HepG2 (cell line): ENCODE results near the gene NECTIN2. TPM values are rescaled to one million over a fixed set of nuclear protein-coding genes. Genes with fewer than 3 reads are reported as not detected.

ENCODE experiments used
- DMTF1 ChIP-seq: sonication (generic); formaldehyde crosslinking; IDR thresholded peaks from 2 replicates; pipeline ENCODE4 v1.4.0; 2020; ENCODE audit warnings: mild to moderate bottlenecking, missing genetic modification reagents
- HMGXB4 ChIP-seq, 2 experiments: sonication (generic) in 1 of 2; formaldehyde crosslinking in 1 of 2; IDR thresholded peaks; 2 replicates each; pipeline versions ENCODE4 v1.4.0 to v1.6.1; 2018 to 2020; ENCODE audit warnings: missing genetic modification reagents in 2 of 2, borderline replicate concordance in 1 of 2, low read depth in 1 of 2, mild to moderate bottlenecking in 1 of 2, missing biosample characterization in 1 of 2
- IKZF1 ChIP-seq: fragments of 450-650 bp; IDR thresholded peaks from 2 replicates; pipeline ENCODE4 v1.7.1; 2016
- MXI1 ChIP-seq: IDR thresholded peaks from 3 replicates; pipeline ENCODE4 v1.6.1; 2012; ENCODE audit warnings: low read depth, low read length, inconsistent platforms, borderline replicate concordance
- NAIF1 ChIP-seq: sonication (generic); formaldehyde crosslinking; IDR thresholded peaks from 2 replicates; pipeline ENCODE4 v1.5.0; 2020; ENCODE audit warnings: mild to moderate bottlenecking, missing genetic modification reagents, borderline replicate concordance
- RCOR2 ChIP-seq: IDR thresholded peaks from 2 replicates; pipeline ENCODE4 v1.6.1; 2016; ENCODE audit warnings: missing biosample characterization, missing genetic modification reagents
- SRF ChIP-seq: IDR thresholded peaks from 2 replicates; pipeline ENCODE4 v1.6.1; 2011; ENCODE audit warnings: mild to moderate bottlenecking, low read depth, low read length, moderate library complexity
- TAF1 ChIP-seq: sonication (generic); formaldehyde crosslinking; IDR thresholded peaks from 2 replicates; pipeline ENCODE4 v1.4.0; 2020; ENCODE audit warnings: missing genetic modification reagents
- TOPORS ChIP-seq: sonication (generic); formaldehyde crosslinking; IDR thresholded peaks from 2 replicates; pipeline ENCODE4 v1.8.0; 2023; ENCODE audit warnings: mild to moderate bottlenecking, missing genetic modification reagents
- ZNF30 ChIP-seq: sonication (generic); formaldehyde crosslinking; IDR thresholded peaks from 2 replicates; pipeline ENCODE4 v1.5.0; 2020; ENCODE audit warnings: mild to moderate bottlenecking, missing genetic modification reagents
- ZNF570 ChIP-seq: sonication (generic); formaldehyde crosslinking; IDR thresholded peaks from 2 replicates; pipeline ENCODE4 v1.4.0; 2020; ENCODE audit warnings: mild to moderate bottlenecking, missing genetic modification reagents, borderline replicate concordance
- ZNF576 ChIP-seq: sonication (generic); formaldehyde crosslinking; IDR thresholded peaks from 2 replicates; pipeline ENCODE4 v1.4.0; 2020; ENCODE audit warnings: mild to moderate bottlenecking, missing genetic modification reagents
- ZNF709 ChIP-seq: sonication (generic); formaldehyde crosslinking; IDR thresholded peaks from 2 replicates; pipeline ENCODE4 v1.5.0; 2020; ENCODE audit warnings: mild to moderate bottlenecking, missing genetic modification reagents
- ZNF878 ChIP-seq: sonication (generic); formaldehyde crosslinking; IDR thresholded peaks from 2 replicates; pipeline ENCODE4 v1.8.1; 2023; ENCODE audit warnings: mild to moderate bottlenecking, missing genetic modification reagents, moderate library complexity
- ZSCAN12 ChIP-seq: sonication (generic); formaldehyde crosslinking; IDR thresholded peaks from 2 replicates; pipeline ENCODE4 v1.9.0; 2021; ENCODE audit warnings: mild to moderate bottlenecking, missing genetic modification reagents
- polyA plus RNA-seq, 8 experiments: library from polyadenylated mRNA; depleted of rRNA in 3 of 8; stranded (reverse) in 7 of 8; unstranded in 1 of 8; fragments of >200 nt; fragmentation: Illumina TruSeq in 4 of 8; extraction: Trizol in 4 of 8; gene quantifications; 2 replicates each; pipeline versions ENCODE4 v1.2.1 to v1.2.3, GENCODE V29; 2011 to 2016; ENCODE audit warnings: low read depth in 4 of 8, missing spikeins in 1 of 8, mixed read lengths in 1 of 8; ENCODE audit not compliant: insufficient read depth in 1 of 8
- total RNA-seq, 5 experiments: library from RNA; depleted of rRNA; stranded (reverse); fragments of >200 nt; fragmentation: Illumina TruSeq; extraction: Trizol; gene quantifications; 2 replicates each; pipeline ENCODE4 v1.2.3, GENCODE V29; 2016; ENCODE audit warnings: low read depth in 1 of 5
- TF ChIP-seq, protein P1 (sequence below): IDR thresholded peaks from 2 replicates; pipeline ENCODE4 v1.4.0; 2020; ENCODE audit warnings: mild to moderate bottlenecking, missing genetic modification reagents
- TF ChIP-seq, protein P2 (sequence below): IDR thresholded peaks from 2 replicates; pipeline ENCODE4 v1.6.1; 2016; ENCODE audit warnings: mild to moderate bottlenecking, missing biosample characterization, missing genetic modification reagents
- TF ChIP-seq, protein P3 (sequence below): sonication (generic); formaldehyde crosslinking; IDR thresholded peaks from 2 replicates; pipeline ENCODE4 v1.4.0; 2020; ENCODE audit warnings: missing genetic modification reagents

The NECTIN2 gene
- total and polyA plus RNA-seq, 2 of the 13 experiments (the other 11 are each of a cell fraction or from before 2014, with no cell fraction given): 75.4 to 114 TPM

DNA sequence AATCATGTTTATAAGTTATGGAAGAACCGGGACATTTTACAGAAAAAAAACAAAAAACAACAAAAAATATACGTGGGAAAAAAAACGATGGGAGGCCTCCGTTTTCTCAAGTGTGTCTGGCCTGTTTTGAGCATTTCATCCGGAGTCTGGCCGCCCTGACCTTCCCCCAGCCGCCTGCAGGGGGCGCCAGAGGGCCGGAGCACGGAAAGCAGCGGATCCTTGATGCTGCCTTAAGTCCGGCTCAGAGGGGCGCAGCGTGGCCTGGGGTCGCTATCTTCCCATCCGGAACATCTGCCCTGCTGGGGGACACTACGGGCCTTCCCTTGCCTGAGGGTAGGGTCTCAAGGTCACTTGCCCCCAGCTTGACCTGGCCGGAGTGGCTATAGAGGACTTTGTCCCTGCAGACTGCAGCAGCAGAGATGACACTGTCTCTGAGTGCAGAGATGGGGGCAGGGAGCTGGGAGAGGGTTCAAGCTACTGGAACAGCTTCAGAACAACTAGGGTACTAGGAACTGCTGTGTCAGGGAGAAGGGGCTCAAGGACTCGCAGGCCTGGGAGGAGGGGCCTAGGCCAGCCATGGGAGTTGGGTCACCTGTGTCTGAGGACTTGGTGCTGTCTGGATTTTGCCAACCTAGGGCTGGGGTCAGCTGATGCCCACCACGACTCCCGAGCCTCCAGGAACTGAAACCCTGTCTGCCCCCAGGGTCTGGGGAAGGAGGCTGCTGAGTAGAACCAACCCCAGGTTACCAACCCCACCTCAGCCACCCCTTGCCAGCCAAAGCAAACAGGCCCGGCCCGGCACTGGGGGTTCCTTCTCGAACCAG is 57.7 kb downstream of the NECTIN2 start (continued):
- TF ChIP-seq, protein P1, sequence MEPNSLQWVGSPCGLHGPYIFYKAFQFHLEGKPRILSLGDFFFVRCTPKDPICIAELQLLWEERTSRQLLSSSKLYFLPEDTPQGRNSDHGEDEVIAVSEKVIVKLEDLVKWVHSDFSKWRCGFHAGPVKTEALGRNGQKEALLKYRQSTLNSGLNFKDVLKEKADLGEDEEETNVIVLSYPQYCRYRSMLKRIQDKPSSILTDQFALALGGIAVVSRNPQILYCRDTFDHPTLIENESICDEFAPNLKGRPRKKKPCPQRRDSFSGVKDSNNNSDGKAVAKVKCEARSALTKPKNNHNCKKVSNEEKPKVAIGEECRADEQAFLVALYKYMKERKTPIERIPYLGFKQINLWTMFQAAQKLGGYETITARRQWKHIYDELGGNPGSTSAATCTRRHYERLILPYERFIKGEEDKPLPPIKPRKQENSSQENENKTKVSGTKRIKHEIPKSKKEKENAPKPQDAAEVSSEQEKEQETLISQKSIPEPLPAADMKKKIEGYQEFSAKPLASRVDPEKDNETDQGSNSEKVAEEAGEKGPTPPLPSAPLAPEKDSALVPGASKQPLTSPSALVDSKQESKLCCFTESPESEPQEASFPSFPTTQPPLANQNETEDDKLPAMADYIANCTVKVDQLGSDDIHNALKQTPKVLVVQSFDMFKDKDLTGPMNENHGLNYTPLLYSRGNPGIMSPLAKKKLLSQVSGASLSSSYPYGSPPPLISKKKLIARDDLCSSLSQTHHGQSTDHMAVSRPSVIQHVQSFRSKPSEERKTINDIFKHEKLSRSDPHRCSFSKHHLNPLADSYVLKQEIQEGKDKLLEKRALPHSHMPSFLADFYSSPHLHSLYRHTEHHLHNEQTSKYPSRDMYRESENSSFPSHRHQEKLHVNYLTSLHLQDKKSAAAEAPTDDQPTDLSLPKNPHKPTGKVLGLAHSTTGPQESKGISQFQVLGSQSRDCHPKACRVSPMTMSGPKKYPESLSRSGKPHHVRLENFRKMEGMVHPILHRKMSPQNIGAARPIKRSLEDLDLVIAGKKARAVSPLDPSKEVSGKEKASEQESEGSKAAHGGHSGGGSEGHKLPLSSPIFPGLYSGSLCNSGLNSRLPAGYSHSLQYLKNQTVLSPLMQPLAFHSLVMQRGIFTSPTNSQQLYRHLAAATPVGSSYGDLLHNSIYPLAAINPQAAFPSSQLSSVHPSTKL (CRISPR knock-in tag): peak; percentile 82
- TF ChIP-seq, protein P2, sequence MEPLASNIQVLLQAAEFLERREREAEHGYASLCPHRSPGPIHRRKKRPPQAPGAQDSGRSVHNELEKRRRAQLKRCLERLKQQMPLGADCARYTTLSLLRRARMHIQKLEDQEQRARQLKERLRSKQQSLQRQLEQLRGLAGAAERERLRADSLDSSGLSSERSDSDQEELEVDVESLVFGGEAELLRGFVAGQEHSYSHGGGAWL: no peak; the same call in 1 of the 2 replicates
- no peak for TF ChIP-seq ZNF576 (CRISPR knock-in tag)
- TF ChIP-seq IKZF1: no peak
- peak; percentile 54; the same call in 1 of the 3 replicates for TF ChIP-seq MXI1
- peak; percentile 39 to 80; a peak in 3 of 4 replicates for TF ChIP-seq HMGXB4 (CRISPR knock-in tag; IDR thresholded peaks at IDR 0.05; ENCODE audit: borderline replicate concordance in 1 of 2, low read depth in 1 of 2)
- no peak for TF ChIP-seq TAF1 (CRISPR knock-in tag)
- TF ChIP-seq ZSCAN12: no peak
- no peak for TF ChIP-seq ZNF709 (CRISPR knock-in tag)
- TF ChIP-seq ZNF30 (CRISPR knock-in tag): no peak
- TF ChIP-seq RCOR2: 0 out of 2 replicates have a peak, but pooled peaks have one; percentile 34
- no peak for TF ChIP-seq DMTF1
- TF ChIP-seq, protein P3, sequence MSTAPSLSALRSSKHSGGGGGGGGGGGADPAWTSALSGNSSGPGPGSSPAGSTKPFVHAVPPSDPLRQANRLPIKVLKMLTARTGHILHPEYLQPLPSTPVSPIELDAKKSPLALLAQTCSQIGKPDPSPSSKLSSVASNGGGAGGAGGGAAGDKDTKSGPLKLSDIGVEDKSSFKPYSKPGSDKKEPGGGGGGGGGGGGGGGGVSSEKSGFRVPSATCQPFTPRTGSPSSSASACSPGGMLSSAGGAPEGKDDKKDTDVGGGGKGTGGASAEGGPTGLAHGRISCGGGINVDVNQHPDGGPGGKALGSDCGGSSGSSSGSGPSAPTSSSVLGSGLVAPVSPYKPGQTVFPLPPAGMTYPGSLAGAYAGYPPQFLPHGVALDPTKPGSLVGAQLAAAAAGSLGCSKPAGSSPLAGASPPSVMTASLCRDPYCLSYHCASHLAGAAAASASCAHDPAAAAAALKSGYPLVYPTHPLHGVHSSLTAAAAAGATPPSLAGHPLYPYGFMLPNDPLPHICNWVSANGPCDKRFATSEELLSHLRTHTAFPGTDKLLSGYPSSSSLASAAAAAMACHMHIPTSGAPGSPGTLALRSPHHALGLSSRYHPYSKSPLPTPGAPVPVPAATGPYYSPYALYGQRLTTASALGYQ: no peak
- TF ChIP-seq SRF: no peak
- TF ChIP-seq NAIF1 (CRISPR knock-in tag): no peak
- TF ChIP-seq TOPORS (CRISPR knock-in tag): peak; percentile 63
- TF ChIP-seq ZNF570 (CRISPR knock-in tag): no peak
- TF ChIP-seq ZNF878 (CRISPR knock-in tag): 0 out of 2 replicates have a peak, but pooled peaks have one; percentile 27
